HCT116 (cell line): ENCODE results near the gene CFAP77. TPM values are rescaled to one million over a fixed set of nuclear protein-coding genes. Genes with fewer than 3 reads are reported as not detected.

Experiments used
- ATAC-seq: fragments of 200-7000 bp; cut with Tn5 transposase; 2 replicates; pipeline ENCODE4 v1.9.1; 2020; ENCODE audit warnings: mild to moderate bottlenecking, moderate library complexity
- BruUV-seq: library from RNA; stranded (reverse); fragments of 400-500 nt; replicated peaks from 2 replicates; lab custom pipeline; 2021; lab: Mats Ljungman, UMichigan
- CTCF ChIA-PET: fragments of 300-600 bp; sonication (Branson Sonifier 250); formaldehyde crosslinking; loops from one replicate; lab custom pipeline; 2021; ENCODE audit warnings: antibody characterized with exemption; lab: Charles Lee
- POLR2A ChIA-PET: fragments of 300-600, 350-600 bp; sonication (Branson Sonifier 250); formaldehyde crosslinking; loops from one replicate; lab custom pipeline; 2021; ENCODE audit warnings: antibody characterized with exemption; lab: Charles Lee
- RAD21 ChIA-PET, 2 experiments: fragments of 300-600 bp; sonication (Branson Sonifier 250); formaldehyde crosslinking; loops; one replicate each; lab custom pipeline; 2023; ENCODE audit warnings: low total read pairs in 2 of 2; ENCODE audit not compliant: uncharacterized antibody in 2 of 2, unreplicated experiment in 2 of 2, low non-redundant PET in 1 of 2; lab: Charles Lee
- DNase-seq: peaks from one replicate; pipeline ENCODE4 v3.0.0-alpha.2; 2010; ENCODE audit warnings: low read depth, low spot score
- H2AFZ ChIP-seq: fragments of 200-600 bp; shearing (Covaris generic), sonication (generic); 2 replicates; pipeline ENCODE4 v1.6.1; 2017; ENCODE audit warnings: low read depth, mixed run types, mixed read lengths, antibody characterized with exemption, low read length; ENCODE audit not compliant: poor library complexity, severe bottlenecking
- H3K27ac ChIP-seq: 2 replicates; pipeline ENCODE4 v1.5.1; 2012; ENCODE audit warnings: low read depth, low read length
- H3K27me3 ChIP-seq: fragments of 200-600 bp; sonication (generic); 2 replicates; pipeline ENCODE4 v1.6.1; 2016; ENCODE audit warnings: mixed run types, low read length, mixed read lengths; ENCODE audit not compliant: insufficient read depth
- H3K36me3 ChIP-seq, 2 experiments: fragments of 200-500 bp in 1 of 2; fragments of 200-600 bp in 1 of 2; sonication (Bioruptor generic) in 1 of 2; sonication (generic) in 1 of 2; 2 replicates each; pipeline versions ENCODE4 v1.5.1 to v1.6.1; 2014 to 2016; ENCODE audit warnings: low read length in 2 of 2, inconsistent platforms in 1 of 2, mixed read lengths in 1 of 2, mixed run types in 1 of 2; ENCODE audit not compliant: insufficient read depth in 2 of 2, control insufficient read depth in 1 of 2
- H3K4me1 ChIP-seq, 2 experiments: fragments of 200-600 bp in 1 of 2; sonication (generic) in 1 of 2; 2 replicates each; pipeline versions ENCODE4 v1.5.1 to v1.6.1; 2012 to 2017; ENCODE audit warnings: low read length in 2 of 2, inconsistent platforms in 1 of 2, mild to moderate bottlenecking in 1 of 2, mixed read lengths in 1 of 2, mixed run types in 1 of 2, moderate library complexity in 1 of 2; ENCODE audit not compliant: insufficient read depth in 2 of 2, control insufficient read depth in 1 of 2
- H3K4me2 ChIP-seq: fragments of 200-600 bp; sonication (generic); 2 replicates; pipeline ENCODE4 v1.6.1; 2017; ENCODE audit warnings: mixed run types, low read length, mixed read lengths
- H3K4me3 ChIP-seq, 2 experiments: fragments of 200-600 bp in 1 of 2; sonication (generic) in 1 of 2; replicated peaks in 1 of 2; 2 replicates each; pipeline ENCODE4 v1.5.1; 2011 to 2016; ENCODE audit warnings: low read length in 2 of 2, control low read depth in 1 of 2, low read depth in 1 of 2, mild to moderate bottlenecking in 1 of 2, mixed read lengths in 1 of 2, mixed run types in 1 of 2
- H3K79me2 ChIP-seq: fragments of 200-600 bp; sonication (generic); 2 replicates; pipeline ENCODE4 v1.6.1; 2017; ENCODE audit warnings: mild to moderate bottlenecking, mixed run types, low read length, moderate library complexity, mixed read lengths; ENCODE audit not compliant: insufficient read depth
- H3K9ac ChIP-seq: fragments of 200-600 bp; sonication (generic); 2 replicates; pipeline ENCODE4 v1.6.1; 2016; ENCODE audit warnings: low read length, mixed read lengths
- H3K9me2 ChIP-seq: fragments of 200-600 bp; sonication (generic), shearing (Covaris generic); 2 replicates; pipeline ENCODE4 v1.6.1; 2017; ENCODE audit warnings: mixed run types, mild to moderate bottlenecking, moderate library complexity; ENCODE audit not compliant: insufficient read depth
- H3K9me3 ChIP-seq, 2 experiments: fragments of 200-500 bp in 1 of 2; fragments of 200-600 bp in 1 of 2; sonication (Bioruptor generic) in 1 of 2; sonication (generic) in 1 of 2; 2 replicates each; pipeline ENCODE4 v1.6.1; 2014 to 2017; ENCODE audit warnings: low read length in 2 of 2, mixed read lengths in 2 of 2, inconsistent platforms in 1 of 2, low read depth in 1 of 2, mild to moderate bottlenecking in 1 of 2, mixed run types in 1 of 2, moderate library complexity in 1 of 2; ENCODE audit not compliant: control insufficient read depth in 1 of 2, insufficient read depth in 1 of 2
- H4K20me1 ChIP-seq: fragments of 200-600 bp; sonication (generic), shearing (Covaris generic); 2 replicates; pipeline ENCODE4 v1.6.1; 2017; ENCODE audit warnings: mixed run types, mild to moderate bottlenecking, moderate library complexity; ENCODE audit not compliant: insufficient read depth
- CEBPB ChIP-seq: IDR thresholded peaks from 2 replicates; pipeline ENCODE4 v1.6.1; 2012; ENCODE audit warnings: low read depth
- EZH2phosphoT487 ChIP-seq: fragments of 200-600 bp; IDR thresholded peaks from 2 replicates; pipeline ENCODE4 v1.6.1; 2018; ENCODE audit warnings: antibody characterized with exemption, borderline replicate concordance
- MAX ChIP-seq: IDR thresholded peaks from 2 replicates; pipeline ENCODE4 v1.6.1; 2012
- YY1 ChIP-seq: IDR thresholded peaks from 2 replicates; pipeline ENCODE4 v1.6.1; 2011; ENCODE audit warnings: low read length, low read depth, moderate library complexity, mild to moderate bottlenecking; ENCODE audit not compliant: insufficient replicate concordance; ENCODE audit errors: extremely low read depth
- ZFX ChIP-seq: fragments of 450-650 bp; IDR thresholded peaks from 2 replicates; pipeline ENCODE4 v1.6.1; 2017
- intact Hi-C: fragments of 100-400 bp; cut with micrococcal nuclease; formaldehyde crosslinking; loops from 2 replicates; pipeline ENCODE4 v1.10.0; 2022
- total RNA-seq: library from RNA; stranded (reverse); gene quantifications from one replicate; pipeline ENCODE4 v1.2.1, GENCODE V29; 2021; ENCODE audit not compliant: unreplicated experiment

The CFAP77 gene
- total RNA-seq, 1 experiment from 2014 or later, result 0.98 TPM

GRCh38 chr9:132461281-132461896 lies 51.4 kb downstream of the CFAP77 start:
- Histone ChIP-seq H3K27me3 (no peaks in the 10 kb centered on the region), H3K9me3 (no peaks in the 10 kb centered on the region), H4K20me1 (no peaks in the 10 kb centered on the region), H3K4me2 (no peak overlapping the region), H3K79me2 (no peaks in the 10 kb centered on the region), H3K9me2 (no peaks in the 10 kb centered on the region), H3K27ac (no peak overlapping the region), H3K36me3 (no peaks in the 10 kb centered on the region), H3K4me3 (no peak overlapping the region), H3K4me1 (no peaks in the 10 kb centered on the region), H3K9ac (no peak overlapping the region), H2AFZ (no peak overlapping the region)
- DNase-seq (no peak), ATAC-seq (no peak)
- RAD21 ChIA-PET, result no interaction called here
- POLR2A ChIA-PET, result no interaction called here
- TF ChIP-seq CEBPB (no peak), EZH2phosphoT487 (no peak), MAX (no peak), YY1 (no peak)
- CTCF ChIA-PET, result no interaction called here
- no TSS peak for BruUV-seq
- intact Hi-C loops, result no loop called here

GRCh38 chr9:132461971-132462370 lies 52.0 kb downstream of the CFAP77 start:
- no peaks in the 10 kb centered on the region for H4K20me1 ChIP-seq
- no peak overlapping the region for H3K27ac ChIP-seq
- TF ChIP-seq EZH2phosphoT487 (no peak), ZFX (0 out of 2 replicates have a peak, but pooled peaks have one; percentile 14)
- no peaks in the 10 kb centered on the region for H3K9me3 ChIP-seq
- H3K9me2 ChIP-seq, result no peaks in the 10 kb centered on the region
- no peak overlapping the region for H3K4me3 ChIP-seq
- POLR2A ChIA-PET, result no interaction called here
- RAD21 ChIA-PET, result no interaction called here
- ATAC-seq (no peak), DNase-seq (no peak)
- no peaks in the 10 kb centered on the region for H3K79me2 ChIP-seq
- no TSS peak for BruUV-seq
- no peaks in the 10 kb centered on the region for H3K27me3 ChIP-seq
- CTCF ChIA-PET, result no interaction called here
- no peak overlapping the region for H3K9ac ChIP-seq
- no peak overlapping the region for H3K4me2 ChIP-seq
- no peaks in the 10 kb centered on the region for H3K4me1 ChIP-seq
- H3K36me3 ChIP-seq, result no peaks in the 10 kb centered on the region
- intact Hi-C loops, result no loop called here
- no peak overlapping the region for H2AFZ ChIP-seq
